Prostate gland (tissue), 2 donors: ENCODE results near the gene FANCI. TPM values are rescaled to one million over a fixed set of nuclear protein-coding genes. Genes with fewer than 3 reads are reported as not detected.

ENCODE experiments used
- DNase-seq: peaks from one replicate; pipeline ENCODE4 v3.0.0-alpha.2; 2019; ENCODE audit warnings: low spot score
- H3K27ac ChIP-seq, 2 donors: fragments of 200-600 bp; sonication (generic); 2 replicates each; pipeline ENCODE4 v1.5.1; 2017 to 2019
- H3K27me3 ChIP-seq: fragments of 200-600 bp; sonication (generic); replicated peaks from 2 replicates; pipeline ENCODE4 v1.5.1; 2019; ENCODE audit not compliant: insufficient read depth
- H3K36me3 ChIP-seq, 2 donors: fragments of 200-600 bp; sonication (generic); 1 replicate in 1 of 2; 2 replicates in 1 of 2; pipeline versions ENCODE4 v1.5.1 to v1.8.1; 2017 to 2019
- H3K4me1 ChIP-seq: fragments of 200-600 bp; sonication (generic); replicated peaks from 2 replicates; pipeline ENCODE4 v1.5.1; 2019
- H3K4me3 ChIP-seq, 2 donors: fragments of 200-600 bp; sonication (generic); 2 replicates each; pipeline ENCODE4 v1.5.1; 2017 to 2019
- H3K9me3 ChIP-seq: fragments of 200-600 bp; sonication (generic); 2 replicates; pipeline ENCODE4 v1.5.1; 2017
- CTCF ChIP-seq, 4 experiments: fragments of 200-600 bp in 2 of 4; fragments of 450-650 bp in 2 of 4; sonication (generic) in 2 of 4; IDR thresholded peaks; 1 replicate in 3 of 4; 2 replicates in 1 of 4; pipeline ENCODE4 v1.5.1; 2016 to 2019; ENCODE audit warnings: antibody characterized with exemption in 4 of 4, mild to moderate bottlenecking in 2 of 4, moderate library complexity in 2 of 4
- POLR2A ChIP-seq: fragments of 450-650 bp; IDR thresholded peaks from one replicate; pipeline ENCODE4 v1.6.1; 2016; ENCODE audit warnings: antibody characterized with exemption, mild to moderate bottlenecking
- POLR2AphosphoS5 ChIP-seq: sonication (generic); formaldehyde crosslinking; IDR thresholded peaks from one replicate; pipeline ENCODE4 v1.6.1; 2017; ENCODE audit warnings: antibody characterized with exemption
- WGBS: methylation state at CpG from one replicate; pipeline ENCODE4 v1.1.5; 2018; 5-methylcytosine and 5-hydroxymethylcytosine counted together
- intact Hi-C: fragments of 100-400 bp; cut with DNase I; formaldehyde crosslinking; loops from one replicate; pipeline ENCODE4 v1.14.2; 2022
- total RNA-seq, 2 donors: library from RNA; depleted of rRNA; stranded (reverse); fragments of >200 nt; gene quantifications; one replicate each; pipeline ENCODE4 v1.1.0, GENCODE V29; 2016

FANCI gene
- total RNA-seq, 2 donors from 2014 or later, result 7.8 to 22.7 TPM

GRCh38 chr15:89334510-89335297 is 90.9 kb downstream of the FANCI start, which contains the start of gene POLG:
TSS of gene POLG (minus strand) at chr15:89334824. CDS start at chr15:89333754, 1,070 bp downstream.
- Histone ChIP-seq H3K4me1 (peaks cover 10% of the 10 kb centered on the region), H3K9me3 (no peaks in the 10 kb centered on the region), H3K36me3 (peaks cover 0 to 6% of the 10 kb centered on the region in 2 donors), H3K27me3 (no peaks in the 10 kb centered on the region), H3K27ac (peak within 1 kb of the TSS; percentile 92 to 93), H3K4me3 (peak within 1 kb of the TSS; percentile 78 to 83)
- WGBS, result 0% methylated on average over 26 of the region's 85 CpGs
- DNase-seq, result peak; percentile 98
- intact Hi-C loops, result loop anchor here (10.0 kb wide), 1 partner anchor 90 kb away; the partner anchor contains the start of gene FANCI
- TF ChIP-seq POLR2AphosphoS5 (peak; percentile 98), POLR2A (peak; percentile 96), CTCF (IDR thresholded peaks at IDR 0.05) (peak in 2 of 4 experiments; percentile 17 to 38)

- TF ChIP-seq POLR2AphosphoS5, result no peak
- TF ChIP-seq CTCF (IDR thresholded peaks at IDR 0.05), result no peak
These were observed 91.7 kb downstream of the FANCI start for GRCh38 chr15:89335298-89336041.

GRCh38 chr15:89338036-89338435 is 94.3 kb downstream of the FANCI start:
- no peak for DNase-seq
- intact Hi-C loops, result loop anchor here (10.0 kb wide), 1 partner anchor 93 kb away; the partner anchor contains the start of gene FANCI
- no peaks in the 10 kb centered on the region for H3K36me3 ChIP-seq
- H3K9me3 ChIP-seq, result no peaks in the 10 kb centered on the region
- TF ChIP-seq CTCF (IDR thresholded peaks at IDR 0.05) (no peak), POLR2A (no peak), POLR2AphosphoS5 (no peak)
- H3K27me3 ChIP-seq, result no peaks in the 10 kb centered on the region
- no peak overlapping the region for H3K27ac ChIP-seq
- H3K4me3 ChIP-seq, result no peak overlapping the region
- H3K4me1 ChIP-seq, result peaks cover 6% of the 10 kb centered on the region
- 81% methylated on average over 6 of the region's 6 CpGs for WGBS

More at GRCh38 chr15:89335298-89336041, 91.7 kb downstream of the FANCI start:
- Histone ChIP-seq H3K9me3 (no peaks in the 10 kb centered on the region), H3K4me3 (peak overlapping the region; percentile 78 to 83), H3K27me3 (no peaks in the 10 kb centered on the region), H3K36me3 (no peaks in the 10 kb centered on the region), H3K27ac (peak overlapping the region; percentile 92 to 93), H3K4me1 (peaks cover 6% of the 10 kb centered on the region)
- peak; percentile 49 for DNase-seq
- WGBS, result 4% methylated on average over 40 of the region's 40 CpGs
- intact Hi-C loops, result loop anchor here (10.0 kb wide), 1 partner anchor 91 kb away; the partner anchor contains the start of gene FANCI

- intact Hi-C loops, result no loop called here
- TF ChIP-seq CTCF (IDR thresholded peaks at IDR 0.05) (no peak), POLR2A (no peak), POLR2AphosphoS5 (no peak)
- DNase-seq, result no peak
- H3K4me3 ChIP-seq, result no peak overlapping the region
- H3K4me1 ChIP-seq, result no peaks in the 10 kb centered on the region
- no peaks in the 10 kb centered on the region for H3K9me3 ChIP-seq
- H3K36me3 ChIP-seq, result no peaks in the 10 kb centered on the region
- no peaks in the 10 kb centered on the region for H3K27me3 ChIP-seq
- WGBS, result 88% methylated on average over 7 of the region's 7 CpGs
- H3K27ac ChIP-seq, result no peak overlapping the region
These were observed 96.8 kb downstream of the FANCI start for GRCh38 chr15:89340573-89340972.
